ENCODE data around the gene CDH11. TPM values are rescaled to one million over a fixed set of nuclear protein-coding genes. Genes with fewer than 3 reads are reported as not detected.

The CDH11 gene
- total RNA-seq, 1 donor from 2014 or later: 145 TPM

- H3K27ac ChIP-seq: no peak overlapping the region
- no peaks in the 10 kb centered on the region for H3K9me3 ChIP-seq
- H3K36me3 ChIP-seq: no peaks in the 10 kb centered on the region
- intact Hi-C loops (cut with DNase I): no loop called here
- no peak for TF ChIP-seq CTCF (IDR thresholded peaks at IDR 0.05)
- DNase-seq (ENCODE audit: low spot score in 2 of 2): no peak
- no peaks in the 10 kb centered on the region for H3K27me3 ChIP-seq
- no peak overlapping the region for H3K4me3 ChIP-seq
- no peaks in the 10 kb centered on the region for H3K4me1 ChIP-seq
These were observed 79.2 kb downstream of the CDH11 start for GRCh38 chr16:65042438-65043365.

- DNase-seq (ENCODE audit: low spot score in 2 of 2): no peak
- no peak for TF ChIP-seq CTCF (IDR thresholded peaks at IDR 0.05)
- Histone ChIP-seq H3K9me3 (no peaks in the 10 kb centered on the region), H3K4me1 (no peaks in the 10 kb centered on the region), H3K27ac (no peak overlapping the region), H3K4me3 (no peak overlapping the region), H3K27me3 (no peaks in the 10 kb centered on the region), H3K36me3 (no peaks in the 10 kb centered on the region)
- intact Hi-C loops (cut with DNase I): no loop called here
These were observed 80.2 kb downstream of the CDH11 start for GRCh38 chr16:65041667-65042066.

- H3K27ac ChIP-seq: no peak overlapping the region
- no peak for DNase-seq (ENCODE audit: low spot score in 2 of 2)
- TF ChIP-seq CTCF (IDR thresholded peaks at IDR 0.05): no peak
- intact Hi-C loops (cut with DNase I): no loop called here
- H3K9me3 ChIP-seq: no peaks in the 10 kb centered on the region
- H3K27me3 ChIP-seq: no peaks in the 10 kb centered on the region
- no peak overlapping the region for H3K4me3 ChIP-seq
- no peaks in the 10 kb centered on the region for H3K4me1 ChIP-seq
- H3K36me3 ChIP-seq: no peaks in the 10 kb centered on the region
These were observed 83.8 kb downstream of the CDH11 start for GRCh38 chr16:65038100-65038499.

- TF ChIP-seq CTCF (IDR thresholded peaks at IDR 0.05): no peak
- Histone ChIP-seq H3K27me3 (no peaks in the 10 kb centered on the region), H3K4me1 (no peaks in the 10 kb centered on the region), H3K4me3 (no peak overlapping the region), H3K9me3 (no peaks in the 10 kb centered on the region), H3K36me3 (no peaks in the 10 kb centered on the region), H3K27ac (no peak overlapping the region)
- DNase-seq (ENCODE audit: low spot score in 2 of 2): no peak
- intact Hi-C loops (cut with DNase I): no loop called here
These were observed 84.3 kb downstream of the CDH11 start for GRCh38 chr16:65037556-65037955.

GRCh38 chr16:65034915-65035314 lies 86.9 kb downstream of the CDH11 start:
- intact Hi-C loops (cut with DNase I): no loop called here
- Histone ChIP-seq H3K4me3 (no peak overlapping the region), H3K27ac (no peak overlapping the region), H3K36me3 (no peaks in the 10 kb centered on the region), H3K4me1 (no peaks in the 10 kb centered on the region), H3K9me3 (no peaks in the 10 kb centered on the region), H3K27me3 (no peaks in the 10 kb centered on the region)
- TF ChIP-seq CTCF (IDR thresholded peaks at IDR 0.05): no peak
- DNase-seq (ENCODE audit: low spot score in 2 of 2): no peak
